Lung (tissue), 12 donors: Measurements from ENCODE around the gene CAMK4. TPM values are rescaled to one million over a fixed set of nuclear protein-coding genes. Genes with fewer than 3 reads are reported as not detected.

Experiments
- ATAC-seq: fragments of 200-7000 bp; cut with Tn5 transposase; one replicate; pipeline ENCODE4 v1.9.1; 2020; ENCODE audit warnings: moderate number of reproducible peaks; ENCODE audit not compliant: insufficient read depth, low FRiP score
- DNase-seq, 3 donors: peaks; one replicate each; pipeline ENCODE4 v3.0.0-alpha.2; 2013 to 2017
- H3K27ac ChIP-seq, 2 donors: one replicate each; pipeline ENCODE4 v1.5.1; 2013; ENCODE audit warnings: mild to moderate bottlenecking in 2 of 2, moderate library complexity in 2 of 2, control low read depth in 1 of 2, inconsistent platforms in 1 of 2, low read depth in 1 of 2, low read length in 1 of 2
- H3K27me3 ChIP-seq, 3 donors: one replicate each; pipeline ENCODE4 v1.5.1; 2013; ENCODE audit warnings: low read length in 2 of 3; ENCODE audit not compliant: control insufficient read depth in 3 of 3, insufficient read depth in 3 of 3
- H3K36me3 ChIP-seq, 4 donors: one replicate each; pipeline ENCODE4 v1.5.1; 2013; ENCODE audit warnings: low read length in 4 of 4, mild to moderate bottlenecking in 1 of 4, moderate library complexity in 1 of 4; ENCODE audit not compliant: control insufficient read depth in 4 of 4, insufficient read depth in 4 of 4
- H3K4me1 ChIP-seq, 5 donors: one replicate each; pipeline ENCODE4 v1.5.1; 2013; ENCODE audit warnings: low read length in 5 of 5, mild to moderate bottlenecking in 2 of 5, moderate library complexity in 1 of 5; ENCODE audit not compliant: control insufficient read depth in 5 of 5, insufficient read depth in 5 of 5
- H3K4me3 ChIP-seq: one replicate; pipeline ENCODE4 v1.5.1; 2013; ENCODE audit warnings: mild to moderate bottlenecking, control low read depth, moderate library complexity
- H3K9ac ChIP-seq, 2 donors: one replicate each; pipeline ENCODE4 v1.5.1; 2013; ENCODE audit warnings: low read length in 2 of 2, control low read depth in 1 of 2; ENCODE audit not compliant: insufficient read depth in 1 of 2
- H3K9me3 ChIP-seq, 4 donors: one replicate each; pipeline ENCODE4 v1.5.1; 2013; ENCODE audit warnings: low read length in 3 of 4, mild to moderate bottlenecking in 1 of 4, moderate library complexity in 1 of 4; ENCODE audit not compliant: control insufficient read depth in 4 of 4, insufficient read depth in 3 of 4
- WGBS, 2 donors: extraction: QIAGEN DNeasy Blood & Tissue Kit; methylation state at CpG; one replicate each; pipeline ENCODE4 v1.1.7; 2013; 5-methylcytosine and 5-hydroxymethylcytosine counted together
- polyA plus RNA-seq, 2 donors: library from polyadenylated mRNA; stranded (reverse); fragments of 200-250 nt; gene quantifications; one replicate each; pipeline ENCODE4 v1.2.1, GENCODE V29; 2013
- total RNA-seq, 2 donors: library from RNA; depleted of rRNA in 1 of 2; stranded (reverse); fragments of >200 nt in 1 of 2; gene quantifications; one replicate each; pipeline ENCODE4 v1.2.1, GENCODE V29; 2014 to 2021
- TF ChIP-seq, protein P1 (sequence below): IDR thresholded peaks from 2 replicates; pipeline ENCODE4 v1.5.1; 2012; ENCODE audit warnings: mild to moderate bottlenecking; ENCODE audit errors: control extremely low read depth, extremely low read depth
- donor health status: control.
- donor health status: control.
- donor health status: Bipolar disorder and iron deficiency.
- donor health status: healthy.
- donor health status: DM: yes; HTN: yes; CAD: no.

CAMK4 gene
- total and polyA plus RNA-seq, 4 donors: 0.18 to 27.7 (median 0.73) TPM

DNA sequence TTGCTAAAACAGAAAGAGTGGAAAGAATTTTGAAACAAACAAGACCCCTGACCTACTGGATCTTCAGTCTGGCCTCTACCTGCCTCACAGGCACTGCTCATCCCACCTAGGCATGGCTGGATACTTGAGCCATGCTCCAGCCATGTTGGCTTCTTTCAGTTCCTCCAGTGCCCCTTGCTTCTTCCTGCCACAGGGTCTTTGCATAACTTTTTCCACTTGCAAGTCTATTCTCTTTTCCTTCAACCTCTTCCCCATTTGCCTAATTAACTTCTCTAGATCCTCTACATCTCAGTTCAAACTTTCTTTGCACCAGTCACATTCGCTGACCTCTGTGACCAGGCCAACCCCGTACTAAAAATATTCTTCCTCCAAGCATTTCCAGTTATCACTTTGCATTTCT, 237.8 kb downstream of the CAMK4 start:
- Histone ChIP-seq H3K36me3 (peaks cover 0 to 2% (median 0%) of the 10 kb centered on the region in 4 donors), H3K4me3 (no peak overlapping the region), H3K9ac (no peak overlapping the region), H3K9me3 (no peaks in the 10 kb centered on the region), H3K27ac (no peak overlapping the region), H3K4me1 (no peaks in the 10 kb centered on the region), H3K27me3 (no peaks in the 10 kb centered on the region)
- TF ChIP-seq, protein P1, sequence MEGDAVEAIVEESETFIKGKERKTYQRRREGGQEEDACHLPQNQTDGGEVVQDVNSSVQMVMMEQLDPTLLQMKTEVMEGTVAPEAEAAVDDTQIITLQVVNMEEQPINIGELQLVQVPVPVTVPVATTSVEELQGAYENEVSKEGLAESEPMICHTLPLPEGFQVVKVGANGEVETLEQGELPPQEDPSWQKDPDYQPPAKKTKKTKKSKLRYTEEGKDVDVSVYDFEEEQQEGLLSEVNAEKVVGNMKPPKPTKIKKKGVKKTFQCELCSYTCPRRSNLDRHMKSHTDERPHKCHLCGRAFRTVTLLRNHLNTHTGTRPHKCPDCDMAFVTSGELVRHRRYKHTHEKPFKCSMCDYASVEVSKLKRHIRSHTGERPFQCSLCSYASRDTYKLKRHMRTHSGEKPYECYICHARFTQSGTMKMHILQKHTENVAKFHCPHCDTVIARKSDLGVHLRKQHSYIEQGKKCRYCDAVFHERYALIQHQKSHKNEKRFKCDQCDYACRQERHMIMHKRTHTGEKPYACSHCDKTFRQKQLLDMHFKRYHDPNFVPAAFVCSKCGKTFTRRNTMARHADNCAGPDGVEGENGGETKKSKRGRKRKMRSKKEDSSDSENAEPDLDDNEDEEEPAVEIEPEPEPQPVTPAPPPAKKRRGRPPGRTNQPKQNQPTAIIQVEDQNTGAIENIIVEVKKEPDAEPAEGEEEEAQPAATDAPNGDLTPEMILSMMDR: no peak
- no peak for DNase-seq
- 66 to 77% methylated on average over 2 of the region's 2 CpGs for WGBS, 2 donors
- ATAC-seq: no peak

DNA sequence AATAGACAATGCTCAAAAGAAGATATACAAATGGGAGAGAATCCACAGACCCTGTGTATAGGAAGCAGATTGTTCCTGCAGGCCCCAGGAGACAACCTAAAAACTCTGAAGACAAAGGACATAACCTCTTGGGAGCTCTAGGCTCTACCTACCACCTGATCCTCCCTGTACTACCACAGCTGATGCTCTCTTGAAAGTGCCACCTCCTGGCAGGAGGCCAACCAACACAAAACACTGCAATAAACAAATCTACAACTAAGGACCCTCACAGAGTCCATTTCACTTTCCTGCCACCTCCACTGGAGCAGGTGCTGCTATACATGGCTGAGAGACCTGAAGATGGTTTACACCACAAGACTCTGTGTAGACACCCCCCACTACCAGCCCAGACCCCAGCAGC, 239.1 kb downstream of the CAMK4 start:
- TF ChIP-seq, protein P1: no peak
- Histone ChIP-seq H3K4me3 (no peak overlapping the region), H3K4me1 (no peaks in the 10 kb centered on the region), H3K27me3 (no peaks in the 10 kb centered on the region), H3K27ac (no peak overlapping the region), H3K9me3 (no peaks in the 10 kb centered on the region), H3K36me3 (peaks cover 0 to 2% (median 0%) of the 10 kb centered on the region in 4 donors), H3K9ac (no peak overlapping the region)
- ATAC-seq: no peak
- DNase-seq: no peak

DNA sequence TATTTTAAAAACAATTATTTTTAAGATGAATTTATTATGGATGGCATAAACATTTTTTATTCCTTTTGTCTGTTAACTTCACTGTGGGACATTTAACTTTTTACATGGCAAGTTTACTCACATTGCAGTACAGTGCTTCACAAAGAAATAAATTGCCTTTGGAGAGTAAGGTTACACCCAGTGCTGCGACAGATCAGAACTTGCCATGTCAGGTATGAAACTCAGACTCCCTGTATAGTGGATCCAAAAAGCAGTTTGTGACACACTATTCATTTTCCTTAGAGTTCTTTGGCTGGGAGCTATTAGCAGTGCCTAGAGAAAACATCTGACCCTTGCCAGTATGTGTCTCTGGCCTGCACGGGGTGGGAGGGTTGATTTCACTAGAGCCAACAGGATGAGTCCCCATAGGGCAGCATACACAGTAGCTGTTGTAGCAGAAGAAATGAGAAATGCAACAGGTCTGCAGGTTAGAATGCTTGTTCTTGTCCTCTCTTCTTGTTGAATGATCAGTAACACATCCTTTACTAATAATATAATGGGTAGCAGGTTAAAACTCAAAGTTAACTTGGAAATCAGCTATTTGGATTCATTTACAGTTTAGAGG, 245.2 kb downstream of the CAMK4 start:
- H3K4me3 ChIP-seq: no peak overlapping the region
- ATAC-seq (no peak), DNase-seq (no peak)
- H3K36me3 ChIP-seq: no peaks in the 10 kb centered on the region
- no peaks in the 10 kb centered on the region for H3K9me3 ChIP-seq
- 90 to 91% methylated on average over 2 of the region's 2 CpGs for WGBS, 2 donors
- TF ChIP-seq, protein P1: no peak
- no peaks in the 10 kb centered on the region for H3K27me3 ChIP-seq
- no peak overlapping the region for H3K9ac ChIP-seq
- no peak overlapping the region for H3K27ac ChIP-seq
- H3K4me1 ChIP-seq: peaks cover 0 to 2% (median 0%) of the 10 kb centered on the region in 5 donors

DNA sequence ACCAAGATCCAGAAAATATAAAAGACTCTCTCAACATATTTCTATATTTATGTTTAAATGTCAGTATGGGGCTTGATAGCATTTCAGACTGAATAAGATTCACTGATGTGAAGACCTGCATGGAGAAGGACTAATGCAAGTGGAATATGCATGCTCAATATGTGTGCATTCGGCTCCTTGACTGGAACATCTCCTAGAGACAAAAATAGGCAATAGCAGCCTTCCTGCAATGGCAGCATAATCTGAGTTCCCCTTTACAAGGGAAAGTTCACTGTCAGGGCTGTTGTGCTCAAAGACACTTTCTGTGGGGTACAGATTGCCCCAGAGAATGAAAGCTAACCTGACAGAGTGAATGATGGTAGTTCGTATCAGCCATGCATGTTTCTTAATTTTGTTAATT, 245.7 kb downstream of the CAMK4 start:
- no peaks in the 10 kb centered on the region for H3K9me3 ChIP-seq
- ATAC-seq (no peak), DNase-seq (no peak)
- H3K4me1 ChIP-seq: peaks cover 0 to 2% (median 0%) of the 10 kb centered on the region in 5 donors
- H3K9ac ChIP-seq: no peak overlapping the region
- H3K27ac ChIP-seq: no peak overlapping the region
- no peaks in the 10 kb centered on the region for H3K27me3 ChIP-seq
- 72 to 78% methylated on average over 2 of the region's 2 CpGs for WGBS, 2 donors
- TF ChIP-seq, protein P1: no peak
- H3K4me3 ChIP-seq: no peak overlapping the region
- H3K36me3 ChIP-seq: no peaks in the 10 kb centered on the region
